IPS-NIHi11 (cell line): ENCODE measurements around the gene SMARCAL1.
"Not testable (repeated sequence)": the region's sequence is repeated elsewhere in the genome, so short reads cannot be mapped to it uniquely, and the experiment has no call there.

ENCODE experiments used
- DNase-seq: peaks from one replicate; pipeline ENCODE4 v3.0.0; 2012; ENCODE audit warnings: mixed read lengths, low spot score

The SMARCAL1 gene

GRCh38 chr2:216412022-216412999 lies at the start of gene SMARCAL1:
SMARCAL1 (plus strand) TSS chr2:216412484; CDS start chr2:216414705, 2,221 bp downstream.
- DNase-seq, result peak; percentile 100

DNA sequence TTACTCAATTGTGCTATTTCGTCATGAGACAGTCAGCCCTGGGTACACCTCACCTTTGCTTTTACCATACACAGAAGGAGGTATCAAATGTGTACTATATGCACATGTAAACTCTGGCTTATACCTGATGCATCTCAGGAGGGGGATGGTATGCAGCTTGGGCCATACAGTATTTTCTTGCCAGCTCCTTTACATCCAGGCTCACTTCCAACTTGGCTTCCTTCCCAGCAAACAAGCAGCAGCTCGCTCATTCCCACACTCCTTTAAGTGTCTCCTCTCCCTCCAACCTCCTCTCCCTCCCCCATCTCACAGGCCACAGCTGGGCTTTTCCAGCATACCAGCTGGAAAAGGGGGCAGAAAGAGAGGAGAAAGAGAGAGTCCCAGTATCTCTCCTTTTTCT lies 49.6 kb upstream of the SMARCAL1 start:
- no peak for DNase-seq

DNA sequence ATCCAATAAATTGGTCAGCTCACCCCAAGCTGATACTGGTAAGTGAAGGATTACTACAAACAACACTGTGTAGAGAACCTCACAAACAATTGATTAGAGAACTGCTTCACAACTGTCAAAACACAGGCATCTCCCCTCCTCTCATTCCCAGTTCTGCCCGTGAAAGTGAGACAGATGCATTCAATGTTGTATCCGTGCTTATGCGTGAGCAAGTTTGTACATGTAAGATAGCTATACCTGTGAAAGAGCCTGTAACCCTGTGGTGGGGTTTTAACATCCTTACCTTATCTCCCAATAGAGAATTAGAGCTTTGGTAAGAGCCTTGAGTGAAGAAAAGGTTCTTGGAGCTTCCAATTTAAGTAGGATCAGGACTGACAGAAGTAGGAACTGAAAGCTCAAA lies 49.1 kb upstream of the SMARCAL1 start:
- no peak for DNase-seq

- DNase-seq, result no peak
Measured at GRCh38 chr2:216365518-216365917, 46.8 kb upstream of the SMARCAL1 start.

- DNase-seq, result no peak
Measured at GRCh38 chr2:216366777-216367471, 45.4 kb upstream of the SMARCAL1 start.

GRCh38 chr2:216369821-216370220 lies 42.5 kb upstream of the SMARCAL1 start:
- DNase-seq, result no peak

DNA sequence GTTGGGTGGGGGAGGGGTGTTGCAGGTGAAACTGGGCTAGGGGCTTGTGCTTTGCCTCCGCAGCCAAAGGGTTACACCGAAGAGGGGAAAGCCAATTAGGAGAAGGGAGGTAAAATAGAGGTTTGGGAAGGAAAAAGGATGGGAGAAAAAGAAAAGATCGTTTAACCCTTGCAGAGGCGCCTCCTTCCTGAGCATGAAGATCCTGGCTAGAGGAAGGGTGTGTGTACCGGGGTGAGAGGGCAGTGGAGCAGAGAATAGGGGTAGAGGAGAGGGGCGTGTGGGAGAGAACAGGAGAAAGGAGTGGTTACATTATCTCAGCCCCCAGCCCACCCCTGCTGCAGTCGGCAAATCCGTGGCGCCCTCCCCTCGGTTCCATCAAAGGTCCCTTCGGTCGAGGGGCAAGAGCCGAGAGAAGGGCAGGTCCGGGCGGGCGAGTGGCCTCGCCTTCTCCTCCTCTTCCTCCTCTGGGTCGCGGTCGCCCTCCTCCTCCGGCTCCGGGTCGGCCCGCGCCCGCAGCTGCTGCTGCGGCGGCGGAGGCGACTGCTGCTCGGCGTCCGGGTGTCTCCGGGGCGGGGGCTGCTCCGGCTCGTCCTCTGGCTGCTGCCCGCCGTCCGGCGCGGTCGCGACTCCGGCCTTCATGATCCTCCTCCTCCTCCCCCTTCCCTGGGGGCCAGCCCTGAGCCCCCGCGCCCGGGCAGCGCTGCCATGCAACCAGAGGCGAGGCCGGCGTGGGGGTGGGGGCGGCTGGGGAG lies 41.1 kb upstream of the SMARCAL1 start:
- peak; percentile 60 for DNase-seq

DNA sequence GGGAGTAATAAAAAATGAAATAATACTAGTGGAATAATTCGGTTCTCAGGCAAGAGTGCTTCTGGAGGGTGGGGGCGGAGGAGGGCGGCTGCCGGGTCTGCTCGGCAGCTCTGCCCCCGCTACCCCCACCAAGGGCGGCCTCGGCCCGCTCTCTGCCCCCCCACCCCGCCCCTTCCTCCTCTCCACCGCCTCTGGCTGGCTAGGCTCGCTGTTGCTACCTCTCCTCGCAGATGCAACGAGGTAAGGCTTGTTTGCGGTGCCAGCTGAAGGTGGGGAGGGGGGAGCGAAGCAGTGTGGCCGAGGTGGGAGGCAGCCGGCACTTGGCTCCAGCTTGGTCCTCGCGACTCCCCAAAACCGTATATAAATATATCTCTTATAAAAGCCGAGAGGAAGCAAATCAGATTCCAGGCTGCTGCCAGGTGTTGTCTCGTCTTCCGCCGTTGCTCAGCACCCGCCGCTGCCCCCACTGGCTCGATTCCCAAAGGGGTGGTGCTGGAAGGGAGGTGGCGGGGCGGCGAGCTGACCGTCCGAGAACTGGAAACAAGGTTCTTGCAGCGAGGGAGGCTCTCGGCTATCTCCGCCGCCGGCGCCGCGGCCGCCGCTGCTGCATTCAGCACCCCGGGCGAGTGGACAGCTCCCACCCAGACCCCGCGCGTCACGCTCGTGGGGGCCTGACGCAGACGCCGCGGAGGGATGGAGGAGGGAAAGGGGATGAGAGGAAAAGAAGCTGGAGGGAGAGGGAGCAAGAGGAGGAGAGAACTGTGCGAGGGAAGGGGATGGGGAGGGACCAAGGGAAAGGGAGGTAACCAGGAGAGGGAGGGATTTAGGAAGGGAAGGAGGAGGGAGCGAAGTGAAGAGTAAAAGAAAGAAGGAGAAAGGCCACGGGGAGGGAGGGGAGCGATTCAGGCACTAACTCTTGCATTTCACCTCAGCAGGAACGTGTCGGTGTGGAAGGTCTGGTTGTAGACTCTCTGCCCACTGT lies 40.3 kb upstream of the SMARCAL1 start, which contains the start of gene MARCHF4:
Gene MARCHF4 (minus strand): TSS at position 763 of the 982 bp plus-strand sequence. CDS start 2,223 bp downstream, outside the sequence.
- DNase-seq, result peak; percentile 88

DNA sequence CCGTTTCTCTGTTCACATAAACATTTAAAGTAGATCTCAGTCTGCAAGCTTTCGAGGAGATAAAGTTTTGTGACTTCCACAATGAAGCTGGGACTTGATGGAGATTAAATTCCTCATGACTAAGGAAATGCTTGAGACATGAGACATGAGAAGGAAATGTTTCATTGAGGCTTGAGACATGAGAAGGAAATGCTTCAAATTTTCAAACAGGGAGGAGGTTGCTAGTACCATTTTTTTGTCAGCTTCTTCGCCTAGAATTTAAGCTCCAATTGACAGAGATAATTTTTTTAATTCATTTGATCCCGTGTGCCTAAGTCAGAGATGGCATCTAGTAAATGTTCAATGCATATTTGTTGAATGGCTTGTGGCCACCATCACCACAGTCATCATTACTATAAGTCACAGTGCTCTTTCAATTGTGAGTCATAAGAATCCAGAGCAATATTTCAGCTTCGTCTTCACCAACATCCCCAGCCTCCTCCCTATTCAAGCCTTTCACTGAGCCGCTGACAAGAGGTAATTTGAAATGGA lies 39.5 kb upstream of the SMARCAL1 start:
- DNase-seq, result no peak

DNA sequence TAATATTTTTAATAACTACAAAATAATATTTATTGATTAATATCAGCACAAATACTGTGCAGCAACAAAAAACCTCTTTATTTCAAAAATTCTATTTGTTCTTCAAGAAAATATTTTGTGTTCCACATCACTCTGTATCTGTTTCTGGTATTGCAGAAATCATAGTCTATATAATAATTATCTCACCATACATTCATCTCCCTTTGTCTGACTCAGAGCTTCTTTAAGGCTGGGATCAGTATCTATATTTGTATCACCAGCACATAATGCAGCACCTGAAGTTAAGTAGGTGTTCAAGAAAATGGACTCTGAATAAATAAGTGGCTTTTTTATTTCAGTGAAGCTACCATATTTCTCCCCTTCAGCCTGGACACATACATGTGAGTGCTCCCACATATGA lies 38.4 kb upstream of the SMARCAL1 start:
- no peak for DNase-seq

DNA sequence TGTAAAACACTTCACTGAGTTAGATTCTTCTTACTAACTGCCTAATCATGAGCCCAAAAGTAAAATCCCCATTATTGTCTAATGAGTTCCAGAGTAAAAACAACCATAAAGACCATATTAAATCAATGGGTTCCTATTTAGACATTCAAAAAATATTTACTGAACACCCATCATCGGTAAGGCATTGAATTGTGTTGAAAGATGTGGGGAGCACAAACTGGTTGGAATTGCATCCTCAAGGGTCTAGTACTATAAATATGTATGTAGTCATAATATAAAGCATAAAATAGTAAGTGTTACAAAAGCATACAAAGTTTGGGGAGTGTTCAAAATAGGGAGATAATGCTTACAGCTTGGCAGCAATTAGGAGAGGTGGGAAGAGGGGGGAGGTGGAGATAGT lies 37.0 kb upstream of the SMARCAL1 start:
- no peak for DNase-seq

GRCh38 chr2:216379977-216380376 lies 32.3 kb upstream of the SMARCAL1 start:
- no peak for DNase-seq

- not testable (repeated sequence) for DNase-seq
Measured at GRCh38 chr2:216384409-216384808, 27.9 kb upstream of the SMARCAL1 start.

GRCh38 chr2:216385478-216385877 lies 26.8 kb upstream of the SMARCAL1 start:
- no peak for DNase-seq

GRCh38 chr2:216387262-216387661 lies 25.0 kb upstream of the SMARCAL1 start:
- no peak for DNase-seq

GRCh38 chr2:216388046-216388884 lies 24.0 kb upstream of the SMARCAL1 start:
- DNase-seq, result no peak

DNA sequence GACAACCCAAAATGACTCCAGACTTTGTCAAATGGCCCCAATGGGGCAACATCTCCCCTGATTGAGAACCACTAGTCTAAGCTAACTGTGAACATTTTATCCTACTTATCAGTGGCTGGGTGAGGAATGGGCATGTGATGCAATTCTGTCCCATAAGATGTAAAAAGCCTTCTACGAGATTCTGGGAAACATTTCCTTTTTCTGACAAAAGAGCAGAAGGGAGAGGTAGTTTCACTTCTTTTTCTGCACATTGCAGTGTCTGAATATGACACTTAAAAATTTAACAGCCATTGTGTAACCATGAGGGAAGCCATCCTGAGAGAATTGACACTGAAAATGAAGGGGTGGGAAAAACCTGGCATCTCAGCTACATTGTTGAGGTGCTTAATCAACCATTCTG lies 22.7 kb upstream of the SMARCAL1 start:
- no peak for DNase-seq

DNA sequence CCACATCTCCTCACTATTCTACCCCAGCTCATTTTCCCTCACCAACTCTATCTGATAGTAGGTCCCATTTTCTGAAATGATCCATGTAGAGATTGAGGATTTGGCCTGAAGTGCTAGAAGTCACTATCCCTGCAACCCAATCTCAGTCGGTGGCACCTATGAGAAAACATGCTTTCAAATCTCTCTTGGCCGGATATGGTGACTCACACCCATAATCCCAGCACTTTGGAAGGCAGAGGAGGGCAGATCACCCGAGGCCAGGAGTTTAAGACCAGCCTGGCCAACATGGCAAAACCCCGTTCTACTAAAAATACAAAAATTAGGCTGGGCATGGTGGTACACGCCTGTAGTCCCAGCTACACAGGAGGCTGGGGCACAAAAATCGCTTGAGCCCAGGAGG lies 20.9 kb upstream of the SMARCAL1 start:
- no peak for DNase-seq

GRCh38 chr2:216392018-216392562 lies 20.2 kb upstream of the SMARCAL1 start:
- DNase-seq, result no peak
